ENCODE measurements around the gene ARL13B. TPM values are rescaled to one million over a fixed set of nuclear protein-coding genes. Genes with fewer than 3 reads are reported as not detected.

The ARL13B gene
- polyA plus RNA-seq, 1 of the 3 experiments (the other 2 are of a cell fraction) = 4.9 TPM

GRCh38 chr3:94062513-94063404 lies 82.8 kb downstream of the ARL13B start, which contains the start of the genes DHFR2 and NSUN3:
TSS of gene DHFR2 (minus strand) at chr3:94062916. CDS start at chr3:94061511, 1,405 bp downstream.
TSS of gene NSUN3 (plus strand) at chr3:94063061. CDS start at chr3:94063127, 66 bp downstream.
- Histone ChIP-seq H3K9me3 (no peaks in the 10 kb centered on the region), H3K4me2 (peak within 1 kb of the TSS; percentile 75), H3K27me3 (ENCODE audit: insufficient read depth) (no peaks in the 10 kb centered on the region), H3K4me3 (ENCODE audit: low read depth in 2 of 2, low read length in 1 of 2) (peak within 1 kb of the TSS; percentile 80 to 86), H3K79me2 (ENCODE audit: insufficient read depth) (peaks cover 19% of the 10 kb centered on the region; the same call in 1 of the 2 replicates), H3F3A (replicated peaks; ENCODE audit: insufficient read depth) (peaks cover 19% of the 10 kb centered on the region), H3K4me1 (ENCODE audit: control insufficient read depth in 1 of 2, insufficient read depth in 2 of 2, low read depth in 1 of 2, low read length in 1 of 2) (peaks cover 0 to 2% of the 10 kb centered on the region in 2 experiments; a peak in 2 of 4 replicates), H2AFZ (ENCODE audit: low read depth) (peak within 1 kb of the TSS; percentile 93), H3K9me2 (no peaks in the 10 kb centered on the region), H4K20me1 (ENCODE audit: insufficient read depth) (no peaks in the 10 kb centered on the region), H3K27ac (ENCODE audit: low read depth in 2 of 2, low read length in 1 of 2) (peak within 1 kb of the TSS; percentile 98 to 99), H3K9ac (peak within 1 kb of the TSS; percentile 97), H3K36me3 (replicated peaks in 1 of 2; ENCODE audit: control insufficient read depth in 1 of 2, insufficient read depth in 2 of 2, low read length in 1 of 2) (peaks cover 18 to 31% of the 10 kb centered on the region in 2 experiments)
- ChIA-PET CTCF (interaction anchor here (0.7 to 1.9 kb wide), 7 partner anchors 8 to 157 kb away, joined by 3 to 6 read pairs (median 3); no protein-coding TSS in a partner anchor), POLR2A (interaction anchor here (0.6 to 1.8 kb wide), 9 partner anchors 12 to 120 kb away, joined by 3 to 7 read pairs (median 3); partner anchors contain the start of gene PROS1)
- peak; percentile 75 for DNase-seq
- TF ChIP-seq POLR2AphosphoS5 (IDR thresholded peaks at IDR 0.05; ENCODE audit: low read depth, low read length) (peak; percentile 77), RCOR1 (IDR thresholded peaks at IDR 0.05; ENCODE audit: low read length) (peak; percentile 1; the same call in 1 of the 2 replicates), NRF1 (IDR thresholded peaks at IDR 0.05; ENCODE audit: low read depth, low read length) (peak; percentile 51), TCF12 (IDR thresholded peaks at IDR 0.05) (peak; percentile 16; the same call in 1 of the 2 replicates), MAX (IDR thresholded peaks at IDR 0.05; ENCODE audit: low read depth) (peak; percentile 49), TAF1 (IDR thresholded peaks at IDR 0.05; ENCODE audit: borderline replicate concordance, low read depth, low read length) (peak; percentile 61; the same call in 1 of the 2 replicates), USF2 (IDR thresholded peaks at IDR 0.05; ENCODE audit: borderline replicate concordance, low read depth, low read length) (no peak), CHD2 (IDR thresholded peaks at IDR 0.05; ENCODE audit: low read length, partially characterized antibody) (peak; percentile 99), PBX3 (IDR thresholded peaks at IDR 0.05) (no peak), ZBTB33 (IDR thresholded peaks at IDR 0.05; ENCODE audit: borderline replicate concordance, low read depth) (peak; percentile 99), MEF2A (IDR thresholded peaks at IDR 0.05; ENCODE audit: borderline replicate concordance, low read depth) (no peak), SIN3A (IDR thresholded peaks at IDR 0.05; ENCODE audit: borderline replicate concordance, low read depth, low read length) (peak; percentile 93), ELF1 (IDR thresholded peaks at IDR 0.05) (peak; percentile 95), GABPA (IDR thresholded peaks at IDR 0.05; ENCODE audit: low read depth) (peak; percentile 71)
- under 1% methylated on average over 36 of the region's 52 CpGs for WGBS (ENCODE audit: low lambda C conversion rate)

Data from SK-N-SH (cell line).